NB4 (cell line): ENCODE results near the gene SET.

Experiments
- TF ChIP-seq, protein P1 (sequence below): IDR thresholded peaks from one replicate; pipeline ENCODE4 v1.5.1; 2012; ENCODE audit warnings: low read depth, low read length
- TF ChIP-seq, protein P2 (sequence below): IDR thresholded peaks from 2 replicates; pipeline ENCODE4 v1.6.1; 2011; ENCODE audit warnings: low read depth, low read length

DNA sequence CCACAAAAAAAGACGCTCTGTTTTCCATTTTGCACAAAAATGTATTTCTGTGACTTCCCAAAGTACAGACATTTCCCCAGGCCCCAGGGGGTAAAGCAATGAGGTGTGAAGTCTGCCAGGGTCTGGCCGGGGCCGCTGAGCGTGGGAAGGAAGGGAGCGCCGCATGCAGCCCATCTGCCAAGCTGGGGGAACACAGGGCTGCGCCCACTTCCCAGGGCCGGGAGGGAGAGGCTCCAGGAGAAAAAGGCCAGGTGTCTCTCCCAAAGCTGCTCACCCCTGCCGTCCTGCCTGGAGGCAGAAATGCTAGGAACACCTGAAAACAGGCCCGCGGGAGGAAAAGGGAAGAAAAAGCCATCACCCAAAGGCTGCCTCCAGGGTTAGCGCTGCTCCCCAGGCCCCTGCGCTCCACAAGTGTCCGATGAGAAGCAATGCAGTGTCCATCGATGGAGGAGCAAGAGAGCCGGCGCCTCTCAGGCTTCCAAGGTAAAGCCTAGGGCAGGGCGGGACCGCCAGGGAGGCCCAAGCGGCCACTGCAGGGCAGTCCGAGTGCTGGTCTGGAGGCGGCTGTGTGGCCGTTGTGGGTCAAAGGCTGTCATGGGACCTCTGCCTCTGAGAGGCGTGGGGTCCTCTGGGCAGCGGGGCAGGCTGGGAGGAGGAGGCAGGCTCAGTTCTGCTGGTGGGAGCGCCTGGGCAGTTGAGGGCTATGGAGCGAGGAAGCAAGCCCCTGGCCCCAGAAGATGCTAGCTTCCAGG, 40.9 kb downstream of the SET start:
- TF ChIP-seq, protein P1, sequence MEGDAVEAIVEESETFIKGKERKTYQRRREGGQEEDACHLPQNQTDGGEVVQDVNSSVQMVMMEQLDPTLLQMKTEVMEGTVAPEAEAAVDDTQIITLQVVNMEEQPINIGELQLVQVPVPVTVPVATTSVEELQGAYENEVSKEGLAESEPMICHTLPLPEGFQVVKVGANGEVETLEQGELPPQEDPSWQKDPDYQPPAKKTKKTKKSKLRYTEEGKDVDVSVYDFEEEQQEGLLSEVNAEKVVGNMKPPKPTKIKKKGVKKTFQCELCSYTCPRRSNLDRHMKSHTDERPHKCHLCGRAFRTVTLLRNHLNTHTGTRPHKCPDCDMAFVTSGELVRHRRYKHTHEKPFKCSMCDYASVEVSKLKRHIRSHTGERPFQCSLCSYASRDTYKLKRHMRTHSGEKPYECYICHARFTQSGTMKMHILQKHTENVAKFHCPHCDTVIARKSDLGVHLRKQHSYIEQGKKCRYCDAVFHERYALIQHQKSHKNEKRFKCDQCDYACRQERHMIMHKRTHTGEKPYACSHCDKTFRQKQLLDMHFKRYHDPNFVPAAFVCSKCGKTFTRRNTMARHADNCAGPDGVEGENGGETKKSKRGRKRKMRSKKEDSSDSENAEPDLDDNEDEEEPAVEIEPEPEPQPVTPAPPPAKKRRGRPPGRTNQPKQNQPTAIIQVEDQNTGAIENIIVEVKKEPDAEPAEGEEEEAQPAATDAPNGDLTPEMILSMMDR = no peak
- TF ChIP-seq, protein P2, sequence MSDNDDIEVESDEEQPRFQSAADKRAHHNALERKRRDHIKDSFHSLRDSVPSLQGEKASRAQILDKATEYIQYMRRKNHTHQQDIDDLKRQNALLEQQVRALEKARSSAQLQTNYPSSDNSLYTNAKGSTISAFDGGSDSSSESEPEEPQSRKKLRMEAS = no peak
